ENCODE measurements around the gene PCLO.
"Not testable (repeated sequence)": the region's sequence is repeated elsewhere in the genome, so short reads cannot be mapped to it uniquely, and the experiment has no call there.

DNA sequence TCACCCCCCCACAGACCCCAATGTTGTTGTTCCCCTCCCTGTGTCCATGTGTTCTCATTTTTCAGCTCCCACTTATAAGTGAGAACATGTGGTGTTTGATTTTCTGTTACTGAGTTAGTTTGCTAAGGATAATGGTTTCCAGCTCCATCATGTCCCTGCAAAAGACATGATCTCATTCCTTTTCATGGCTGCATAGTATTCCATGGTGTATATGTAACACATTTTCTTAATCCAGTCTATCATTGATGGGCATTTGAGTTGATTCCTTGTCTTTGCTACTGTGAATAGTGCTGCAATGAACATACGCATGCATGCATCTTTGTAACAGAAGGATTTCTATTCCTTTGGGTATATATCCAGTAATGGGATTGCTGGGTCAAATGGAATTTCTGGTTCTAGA is 82.8 kb downstream of the PCLO start:
- TF ChIP-seq POLR2A (IDR thresholded peaks at IDR 0.05; ENCODE audit: low read depth); EP300 (IDR thresholded peaks at IDR 0.05); POLR2AphosphoS5 (IDR thresholded peaks at IDR 0.05): not testable (repeated sequence)
- TF ChIP-seq, protein P1, sequence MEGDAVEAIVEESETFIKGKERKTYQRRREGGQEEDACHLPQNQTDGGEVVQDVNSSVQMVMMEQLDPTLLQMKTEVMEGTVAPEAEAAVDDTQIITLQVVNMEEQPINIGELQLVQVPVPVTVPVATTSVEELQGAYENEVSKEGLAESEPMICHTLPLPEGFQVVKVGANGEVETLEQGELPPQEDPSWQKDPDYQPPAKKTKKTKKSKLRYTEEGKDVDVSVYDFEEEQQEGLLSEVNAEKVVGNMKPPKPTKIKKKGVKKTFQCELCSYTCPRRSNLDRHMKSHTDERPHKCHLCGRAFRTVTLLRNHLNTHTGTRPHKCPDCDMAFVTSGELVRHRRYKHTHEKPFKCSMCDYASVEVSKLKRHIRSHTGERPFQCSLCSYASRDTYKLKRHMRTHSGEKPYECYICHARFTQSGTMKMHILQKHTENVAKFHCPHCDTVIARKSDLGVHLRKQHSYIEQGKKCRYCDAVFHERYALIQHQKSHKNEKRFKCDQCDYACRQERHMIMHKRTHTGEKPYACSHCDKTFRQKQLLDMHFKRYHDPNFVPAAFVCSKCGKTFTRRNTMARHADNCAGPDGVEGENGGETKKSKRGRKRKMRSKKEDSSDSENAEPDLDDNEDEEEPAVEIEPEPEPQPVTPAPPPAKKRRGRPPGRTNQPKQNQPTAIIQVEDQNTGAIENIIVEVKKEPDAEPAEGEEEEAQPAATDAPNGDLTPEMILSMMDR (IDR thresholded peaks at IDR 0.05) = not testable (repeated sequence)

Measured in esophagus muscularis mucosa (tissue), 4 donors.